ENCODE data around the gene POU2F3.

The POU2F3 gene

DNA sequence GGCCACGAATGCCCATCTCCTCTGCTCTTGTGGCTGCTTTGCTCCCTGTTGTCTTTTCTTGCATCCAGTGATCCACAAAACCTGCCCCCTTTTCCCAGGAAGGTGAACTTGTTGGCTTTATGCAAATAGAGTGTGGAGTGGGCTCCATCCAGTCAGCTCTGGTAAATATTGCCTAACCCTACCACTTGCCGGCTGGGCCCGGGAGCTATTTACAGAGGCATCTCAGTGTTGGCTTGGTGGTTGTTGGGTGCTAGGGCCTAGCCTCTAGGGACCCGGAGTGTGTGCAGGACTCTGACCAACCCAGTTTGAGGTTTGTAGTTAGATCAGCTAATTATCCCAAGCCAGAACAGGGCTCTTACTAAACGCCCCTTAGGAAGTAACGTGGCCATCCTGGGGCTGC, 44.3 kb downstream of the POU2F3 start:
- no peak for DNase-seq (ENCODE audit: low read depth)

- DNase-seq (ENCODE audit: low read depth) = no peak
Measured at GRCh38 chr11:120285256-120285655, 45.3 kb downstream of the POU2F3 start.

- no peak for DNase-seq (ENCODE audit: low read depth)
Measured at GRCh38 chr11:120288021-120288420, 48.1 kb downstream of the POU2F3 start.

- DNase-seq (ENCODE audit: low read depth) = no peak
Measured at GRCh38 chr11:120289426-120289825, 49.5 kb downstream of the POU2F3 start.

GRCh38 chr11:120290956-120291355, 51.0 kb downstream of the POU2F3 start:
- DNase-seq (ENCODE audit: low read depth) = no peak

GRCh38 chr11:120293038-120293800, 53.3 kb downstream of the POU2F3 start:
- DNase-seq (ENCODE audit: low read depth) = no peak

DNA sequence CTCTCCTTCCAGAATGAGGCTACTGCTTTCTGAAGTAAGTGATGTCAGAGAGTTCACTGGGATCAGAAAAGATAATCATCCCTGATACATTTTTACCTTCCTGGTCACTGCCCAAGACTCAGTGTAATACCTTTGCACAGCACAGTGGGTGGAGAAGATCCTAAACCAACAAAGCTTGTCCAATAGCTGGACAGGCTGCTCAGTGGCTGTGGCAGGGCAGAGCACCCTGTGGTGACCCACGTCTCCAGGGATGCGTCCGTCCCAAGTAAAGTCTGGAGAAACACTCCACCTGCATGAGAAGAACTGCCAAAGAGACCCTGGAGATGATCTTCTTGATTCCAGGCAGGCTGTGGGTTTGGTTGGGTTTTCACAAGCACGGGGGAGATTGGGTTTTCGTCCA, 54.2 kb downstream of the POU2F3 start:
- DNase-seq (ENCODE audit: low read depth) = no peak

- DNase-seq (ENCODE audit: low read depth) = no peak
Measured at GRCh38 chr11:120295099-120295498, 55.2 kb downstream of the POU2F3 start.

- no peak for DNase-seq (ENCODE audit: low read depth)
Measured at GRCh38 chr11:120296554-120296953, 56.6 kb downstream of the POU2F3 start.

- DNase-seq (ENCODE audit: low read depth) = no peak
Measured at GRCh38 chr11:120298461-120298860, 58.5 kb downstream of the POU2F3 start.

DNA sequence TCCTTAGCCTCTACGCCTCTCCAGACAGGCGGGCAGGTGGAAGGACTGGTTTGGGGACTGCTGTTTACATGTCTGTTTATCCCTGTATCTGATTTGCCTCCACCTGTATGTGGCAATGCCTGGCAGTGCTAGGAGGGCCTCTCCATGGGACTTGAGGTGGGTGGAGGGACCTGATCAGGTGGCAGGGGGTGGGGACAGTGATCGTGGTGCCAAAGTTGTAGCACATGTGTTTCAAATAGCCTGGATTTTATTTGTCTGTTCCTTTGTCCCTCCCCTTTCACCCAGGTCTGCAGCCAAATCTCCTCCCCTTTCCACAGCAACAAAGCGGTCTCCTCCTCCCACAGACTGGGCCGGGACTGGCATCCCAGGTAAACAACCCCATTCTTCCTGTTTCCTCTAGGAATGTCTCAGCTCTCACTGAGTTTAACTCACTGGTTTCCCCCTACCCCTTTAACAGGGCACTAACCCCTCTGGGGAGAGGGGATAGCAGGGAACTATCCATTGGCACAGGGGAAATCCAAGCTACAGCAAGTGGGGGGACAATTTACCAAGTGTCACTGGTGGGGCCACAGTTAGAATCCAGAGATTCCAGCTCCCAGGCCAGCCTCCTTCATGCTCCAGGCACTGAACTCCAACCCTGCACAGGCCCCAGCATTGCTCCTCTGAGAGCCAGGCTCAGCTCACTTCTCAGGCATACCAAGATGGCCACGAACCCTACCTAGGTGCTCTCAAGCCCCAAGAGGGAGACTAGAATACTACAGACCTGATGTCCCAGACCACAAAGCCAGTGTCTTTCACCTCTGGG, 62.3 kb downstream of the POU2F3 start:
- DNase-seq (ENCODE audit: low read depth) = no peak

DNA sequence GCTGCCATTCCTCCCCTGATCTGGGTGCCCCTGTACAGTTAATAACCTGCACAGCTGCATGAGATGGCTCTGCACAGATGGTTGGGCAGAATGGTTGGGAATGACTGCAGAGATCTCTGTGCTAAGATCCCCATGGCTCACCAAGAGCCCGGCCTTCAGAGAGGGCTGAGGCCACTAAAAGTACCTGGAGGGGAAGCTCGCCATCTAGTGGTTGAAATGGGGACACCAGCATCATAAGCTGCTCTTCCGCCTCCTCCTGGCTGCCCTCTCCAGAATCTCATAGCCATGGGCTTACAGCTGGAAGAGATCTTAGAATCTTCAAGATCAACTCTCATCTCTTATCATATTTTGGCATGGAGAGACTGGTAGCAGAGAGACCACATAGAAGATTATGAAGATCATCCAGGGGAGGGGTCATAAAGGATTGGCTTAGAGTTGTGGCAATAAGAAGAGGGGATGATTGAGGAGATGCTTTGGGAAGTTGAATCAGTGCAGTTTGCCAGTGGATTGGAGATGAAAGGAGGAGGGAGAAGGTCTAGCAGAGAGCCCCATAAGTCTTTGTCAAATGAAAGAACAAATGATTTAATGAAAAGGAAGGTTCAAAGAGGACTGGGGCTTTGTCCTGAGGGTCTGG, 63.2 kb downstream of the POU2F3 start:
- peak; percentile 23 for DNase-seq (ENCODE audit: low read depth)

GRCh38 chr11:120304526-120304925, 64.6 kb downstream of the POU2F3 start:
- no peak for DNase-seq (ENCODE audit: low read depth)

- no peak for DNase-seq (ENCODE audit: low read depth)
Measured at GRCh38 chr11:120305286-120305685, 65.3 kb downstream of the POU2F3 start.

- no peak for DNase-seq (ENCODE audit: low read depth)
Measured at GRCh38 chr11:120306519-120307242, 66.7 kb downstream of the POU2F3 start.

GRCh38 chr11:120307476-120307875, 67.5 kb downstream of the POU2F3 start:
- DNase-seq (ENCODE audit: low read depth) = no peak

- no peak for DNase-seq (ENCODE audit: low read depth)
Measured at GRCh38 chr11:120308081-120308480, 68.1 kb downstream of the POU2F3 start.

DNA sequence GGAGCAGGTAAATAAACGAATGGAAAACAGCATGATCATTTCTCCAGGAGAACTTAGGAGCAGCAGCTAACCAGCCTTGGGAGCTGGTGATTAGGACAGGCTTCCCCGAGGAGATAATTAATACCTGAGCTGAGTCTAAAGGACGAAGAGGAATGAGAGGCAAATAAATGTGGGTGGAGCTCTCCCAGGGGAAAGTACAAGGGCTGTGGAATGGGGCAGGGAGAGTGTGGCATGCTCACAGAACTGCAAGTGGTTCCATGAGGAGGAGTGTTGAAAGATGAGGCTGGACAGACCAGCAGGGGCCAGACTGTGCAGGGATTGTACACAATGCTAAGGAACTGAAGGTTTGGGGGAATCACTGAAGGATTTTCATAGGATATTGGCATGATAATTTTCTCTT, 70.9 kb downstream of the POU2F3 start:
- no peak for DNase-seq (ENCODE audit: low read depth)

DNA sequence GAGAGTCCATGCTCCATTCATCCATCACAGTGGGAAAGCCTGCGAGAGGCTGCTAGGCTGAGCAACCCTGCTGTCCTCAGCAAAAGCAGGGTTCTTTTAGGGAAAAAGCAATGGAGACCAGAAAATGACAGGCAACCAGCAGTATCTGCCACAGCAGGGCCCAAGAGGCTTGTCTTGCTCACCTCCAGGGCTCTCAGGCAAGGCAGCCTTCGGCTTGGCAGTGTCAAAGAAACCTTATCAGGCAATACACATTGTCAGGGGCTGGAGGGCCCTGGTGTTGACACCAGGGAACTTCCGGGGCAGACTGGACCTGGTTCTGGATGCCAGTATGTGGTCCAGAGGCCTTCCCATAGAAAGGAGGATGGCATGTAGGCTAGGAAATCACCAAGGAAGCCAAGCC, 74.9 kb downstream of the POU2F3 start:
- no peak for DNase-seq (ENCODE audit: low read depth)

GRCh38 chr11:120316880-120317688, 77.1 kb downstream of the POU2F3 start:
- no peak for DNase-seq (ENCODE audit: low read depth)

DNA sequence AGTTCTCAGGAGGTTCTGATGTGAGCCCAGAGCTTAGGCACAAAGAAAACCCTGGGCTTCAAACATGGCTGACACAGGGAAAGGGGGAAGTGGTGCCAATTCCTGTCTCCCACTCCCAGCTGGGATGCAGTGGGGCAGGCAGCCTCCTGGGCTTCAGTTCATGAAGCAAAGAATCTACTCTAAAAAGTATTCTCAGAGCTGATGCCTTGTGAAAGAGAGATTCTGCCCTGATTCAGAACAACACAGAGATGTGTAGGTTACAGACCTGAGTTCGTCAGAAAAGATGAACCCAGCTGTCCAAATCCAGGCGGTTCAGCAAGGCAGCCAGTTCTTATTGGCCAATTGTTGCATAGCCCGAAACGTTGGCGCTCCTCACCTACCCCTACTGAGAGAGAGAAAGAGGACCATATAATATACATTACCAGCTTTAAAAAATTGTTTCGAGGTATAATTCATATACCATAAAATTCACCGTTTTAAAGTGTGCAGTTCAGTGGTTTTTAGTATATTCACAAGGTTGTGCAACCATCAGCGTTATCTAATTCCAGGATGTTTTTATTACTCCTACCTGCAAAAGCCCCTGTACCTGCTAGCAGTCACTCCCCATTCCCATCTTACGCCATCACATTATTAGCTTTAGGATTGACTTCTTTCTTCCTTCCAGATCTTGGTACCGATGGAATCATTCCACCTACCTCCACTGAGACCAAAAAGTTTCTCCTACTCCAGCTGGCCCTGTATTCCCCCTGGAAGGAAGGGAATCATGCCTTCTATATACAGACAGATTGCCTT, 77.9 kb downstream of the POU2F3 start:
- DNase-seq (ENCODE audit: low read depth) = no peak
